ENCODE data around the gene SEM1. TPM values are rescaled to one million over a fixed set of nuclear protein-coding genes. Genes with fewer than 3 reads are reported as not detected.
"Not testable (repeated sequence)": the region's sequence is repeated elsewhere in the genome, so short reads cannot be mapped to it uniquely, and the experiment has no call there.

SEM1 gene
- total and polyA plus RNA-seq, 3 experiments from 2014 or later, result 45.3 to 153 (median 48.6) TPM

DNA sequence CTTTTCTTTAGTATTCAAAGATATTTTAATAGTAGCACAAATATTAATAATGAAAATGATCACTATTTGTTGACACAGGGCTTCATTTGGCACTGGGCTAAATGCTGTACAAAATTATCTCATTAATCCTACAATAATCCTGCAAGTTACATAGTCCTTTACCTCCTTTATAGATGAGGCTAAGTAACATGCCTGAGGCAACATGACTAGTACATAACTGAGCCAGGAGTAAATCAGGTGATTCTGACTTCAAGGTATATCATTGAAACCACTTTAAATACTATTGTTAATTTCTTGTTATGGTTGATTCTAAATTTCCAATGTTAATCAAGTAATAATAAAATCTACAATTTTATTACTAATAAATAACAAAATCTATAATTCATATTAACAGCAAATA lies 39.8 kb downstream of the SEM1 start:
- POLR2A ChIA-PET, result no interaction called here
- H3K9me3 Mint-ChIP-seq, result no peaks in the 10 kb centered on the region
- H3K27me3 Mint-ChIP-seq, result no peaks in the 10 kb centered on the region
- H3K36me3 ChIP-seq (ENCODE audit: insufficient read depth, low read length), result peaks cover 5% of the 10 kb centered on the region
- CTCF ChIA-PET, result no interaction called here
- peaks cover 1 to 5% (median 4%) of the 10 kb centered on the region in 3 donors for H3K4me1 Mint-ChIP-seq
- H3K4me1 ChIP-seq (ENCODE audit: insufficient read depth, low read length), result no peaks in the 10 kb centered on the region
- no peak overlapping the region for H3K27ac ChIP-seq (ENCODE audit: low read depth, low read length)
- peaks cover 3 to 52% (median 25%) of the 10 kb centered on the region in 3 donors for H3K36me3 Mint-ChIP-seq
- H3K27me3 ChIP-seq (ENCODE audit: insufficient read depth, low read length, poor library complexity, severe bottlenecking), result no peaks in the 10 kb centered on the region
- no peak overlapping the region for H3K4me3 ChIP-seq (ENCODE audit: low read length)
- no peaks in the 10 kb centered on the region for H3K9me3 ChIP-seq (ENCODE audit: low read length)
- H3K4me3 Mint-ChIP-seq, result no peak overlapping the region
- no peak overlapping the region for H3K27ac Mint-ChIP-seq
- no peak for DNase-seq

DNA sequence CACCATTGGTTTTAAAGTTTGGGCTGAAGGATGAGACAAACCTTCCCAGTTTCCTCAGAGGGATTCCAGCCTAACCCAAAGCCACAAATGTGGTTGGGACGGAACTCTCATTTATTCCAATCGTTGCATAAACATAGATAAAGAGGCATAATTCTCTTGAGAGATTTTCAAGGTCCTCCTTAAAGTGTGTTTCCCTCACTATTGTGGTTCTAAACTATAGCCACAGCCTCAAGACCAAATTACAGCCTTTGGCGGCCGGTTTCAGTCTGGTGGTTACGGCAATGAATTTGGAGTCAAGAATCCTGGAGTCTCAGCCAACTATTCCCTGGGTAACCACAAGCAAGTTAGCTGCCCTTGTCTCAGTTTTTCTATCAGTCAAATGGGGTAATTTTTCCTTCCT lies 42.6 kb downstream of the SEM1 start:
- Histone ChIP-seq H3K27me3 (ENCODE audit: insufficient read depth, low read length, poor library complexity, severe bottlenecking) (no peaks in the 10 kb centered on the region), H3K4me1 (ENCODE audit: insufficient read depth, low read length) (no peaks in the 10 kb centered on the region), H3K4me3 (ENCODE audit: low read length) (no peak overlapping the region), H3K36me3 (ENCODE audit: insufficient read depth, low read length) (peaks cover 2% of the 10 kb centered on the region), H3K9me3 (ENCODE audit: low read length) (no peaks in the 10 kb centered on the region), H3K27ac (ENCODE audit: low read depth, low read length) (no peak overlapping the region)
- DNase-seq, result no peak
- peaks cover 0 to 2% (median 0%) of the 10 kb centered on the region in 5 donors for H3K9me3 Mint-ChIP-seq
- peaks cover 18 to 28% (median 25%) of the 10 kb centered on the region in 3 donors for H3K4me1 Mint-ChIP-seq
- ChIA-PET CTCF (no interaction called here), POLR2A (no interaction called here)
- no peak overlapping the region for H3K4me3 Mint-ChIP-seq
- H3K27ac Mint-ChIP-seq, result no peak overlapping the region
- peaks cover 0 to 38% (median 26%) of the 10 kb centered on the region in 3 donors for H3K36me3 Mint-ChIP-seq
- no peaks in the 10 kb centered on the region for H3K27me3 Mint-ChIP-seq

DNA sequence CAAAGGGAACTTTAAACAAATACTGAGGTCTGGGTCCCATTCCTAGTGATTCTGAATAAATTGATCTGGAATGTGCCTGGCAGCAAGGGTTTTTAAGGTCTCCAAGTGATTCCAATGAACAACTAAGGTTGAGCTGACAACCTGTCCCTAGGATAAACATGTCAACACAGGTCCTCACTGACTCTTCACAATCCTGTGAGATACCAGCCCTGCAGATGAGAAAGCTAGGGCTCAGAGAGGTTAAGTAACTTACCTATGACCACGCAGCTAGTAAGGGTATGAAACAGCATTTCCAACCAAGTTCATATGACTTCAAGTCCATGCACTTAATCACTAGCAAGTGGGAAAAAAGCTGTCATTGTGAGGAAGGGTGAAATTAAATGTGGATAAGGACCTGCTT lies 44.0 kb downstream of the SEM1 start:
- Histone ChIP-seq H3K27ac (ENCODE audit: low read depth, low read length) (no peak overlapping the region), H3K4me1 (ENCODE audit: insufficient read depth, low read length) (no peaks in the 10 kb centered on the region), H3K27me3 (ENCODE audit: insufficient read depth, low read length, poor library complexity, severe bottlenecking) (no peaks in the 10 kb centered on the region), H3K9me3 (ENCODE audit: low read length) (no peaks in the 10 kb centered on the region), H3K4me3 (ENCODE audit: low read length) (no peak overlapping the region), H3K36me3 (ENCODE audit: insufficient read depth, low read length) (no peaks in the 10 kb centered on the region)
- Mint-ChIP-seq H3K27me3 (no peaks in the 10 kb centered on the region), H3K4me1 (peaks cover 18 to 28% (median 25%) of the 10 kb centered on the region in 3 donors), H3K36me3 (peaks cover 0 to 27% (median 26%) of the 10 kb centered on the region in 3 donors), H3K27ac (no peak overlapping the region), H3K9me3 (peaks cover 0 to 6% (median 0%) of the 10 kb centered on the region in 5 donors), H3K4me3 (no peak overlapping the region)
- ChIA-PET CTCF (no interaction called here), POLR2A (no interaction called here)
- no peak for DNase-seq

DNA sequence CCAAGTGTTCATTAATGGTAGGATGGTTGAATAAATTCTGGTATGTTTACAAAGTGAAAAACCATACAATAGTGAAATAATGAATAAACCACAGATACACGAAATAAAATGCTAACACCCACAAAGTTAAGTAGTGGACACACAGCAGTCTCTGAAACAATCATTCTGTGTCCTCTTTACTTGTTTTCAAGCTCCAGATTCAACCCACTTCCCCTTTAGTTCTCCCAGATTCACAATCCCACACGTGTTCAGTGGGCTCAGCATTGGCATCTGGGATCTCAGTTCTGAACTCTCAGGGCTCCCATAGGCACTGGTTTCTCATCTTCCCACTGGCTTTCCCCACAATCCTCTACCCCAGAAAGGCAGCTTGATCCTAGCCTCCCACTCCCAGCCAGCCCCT lies 44.9 kb downstream of the SEM1 start:
- Mint-ChIP-seq H3K4me3 (no peak overlapping the region), H3K27ac (peak overlapping the region in 5 of 8 donors; percentile 1 to 62 (median 38)), H3K9me3 (peaks cover 0 to 6% (median 0%) of the 10 kb centered on the region in 5 donors), H3K4me1 (peaks cover 18 to 28% (median 25%) of the 10 kb centered on the region in 3 donors), H3K27me3 (no peaks in the 10 kb centered on the region), H3K36me3 (peaks cover 0 to 21% (median 19%) of the 10 kb centered on the region in 3 donors)
- ChIA-PET POLR2A (no interaction called here), CTCF (no interaction called here)
- no peaks in the 10 kb centered on the region for H3K4me1 ChIP-seq (ENCODE audit: insufficient read depth, low read length)
- H3K4me3 ChIP-seq (ENCODE audit: low read length), result no peak overlapping the region
- no peak for DNase-seq
- H3K9me3 ChIP-seq (ENCODE audit: low read length), result no peaks in the 10 kb centered on the region
- H3K27me3 ChIP-seq (ENCODE audit: insufficient read depth, low read length, poor library complexity, severe bottlenecking), result no peaks in the 10 kb centered on the region
- H3K27ac ChIP-seq (ENCODE audit: low read depth, low read length), result no peak overlapping the region
- no peaks in the 10 kb centered on the region for H3K36me3 ChIP-seq (ENCODE audit: insufficient read depth, low read length)

DNA sequence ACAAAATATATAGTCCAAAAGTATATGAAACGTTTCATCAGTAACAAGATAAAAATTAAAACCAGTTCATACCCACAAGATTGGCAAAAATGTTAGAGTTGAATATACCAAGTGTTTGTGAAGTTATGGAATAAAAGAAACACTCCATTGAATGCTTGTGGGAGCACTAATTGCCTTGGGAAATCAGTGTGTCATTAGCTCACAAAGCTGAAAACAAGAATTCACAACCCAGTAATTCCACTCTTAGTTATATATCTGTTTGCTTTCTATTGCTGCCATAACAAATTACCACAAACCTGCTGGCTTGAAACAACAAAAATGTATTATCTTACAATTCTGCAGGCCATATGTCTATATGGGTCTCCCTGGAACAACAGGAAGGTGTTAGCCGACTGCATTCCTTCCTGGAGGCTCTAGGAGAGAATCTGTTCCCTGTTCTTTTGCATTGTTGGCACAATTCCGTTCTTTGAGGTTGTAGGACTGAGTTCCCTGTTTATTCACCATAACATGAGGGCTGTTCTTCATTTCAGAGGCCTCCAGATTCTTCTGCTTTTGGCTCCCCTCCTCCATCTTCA lies 45.7 kb downstream of the SEM1 start:
- H3K4me3 ChIP-seq (ENCODE audit: low read length), result no peak overlapping the region
- DNase-seq, result no peak
- no peaks in the 10 kb centered on the region for H3K9me3 ChIP-seq (ENCODE audit: low read length)
- POLR2A ChIA-PET, result no interaction called here
- no peaks in the 10 kb centered on the region for H3K4me1 ChIP-seq (ENCODE audit: insufficient read depth, low read length)
- H3K27ac ChIP-seq (ENCODE audit: low read depth, low read length), result no peak overlapping the region
- Mint-ChIP-seq H3K27me3 (no peaks in the 10 kb centered on the region), H3K4me1 (peaks cover 18 to 28% (median 25%) of the 10 kb centered on the region in 3 donors), H3K4me3 (no peak overlapping the region), H3K36me3 (peaks cover 0 to 21% (median 19%) of the 10 kb centered on the region in 3 donors), H3K9me3 (peaks cover 0 to 6% (median 0%) of the 10 kb centered on the region in 5 donors), H3K27ac (peak overlapping the region in 6 of 8 donors; percentile 0 to 62 (median 42))
- H3K27me3 ChIP-seq (ENCODE audit: insufficient read depth, low read length, poor library complexity, severe bottlenecking), result no peaks in the 10 kb centered on the region
- CTCF ChIA-PET, result no interaction called here
- H3K36me3 ChIP-seq (ENCODE audit: insufficient read depth, low read length), result no peaks in the 10 kb centered on the region

DNA sequence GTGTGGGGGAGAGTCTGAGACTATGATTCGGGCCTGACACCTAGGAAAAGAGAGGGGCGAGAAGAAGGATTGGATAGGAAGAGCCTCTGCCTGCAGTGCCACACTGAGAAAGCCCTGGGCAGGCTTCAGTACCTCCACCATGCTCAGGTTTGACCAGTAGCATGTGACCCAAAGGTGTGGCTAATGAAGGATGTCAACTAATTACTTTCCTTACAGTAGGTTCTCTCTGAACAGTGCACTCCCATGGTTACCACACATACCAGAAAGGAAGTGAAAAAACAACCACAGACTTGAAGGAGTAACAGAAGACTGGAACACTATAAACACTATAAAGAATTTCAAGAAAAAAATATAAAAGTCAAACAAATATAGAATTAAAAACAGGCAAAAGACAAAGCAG lies 46.2 kb downstream of the SEM1 start:
- Mint-ChIP-seq H3K27ac (peak overlapping the region in 7 of 8 donors; percentile 38 to 79 (median 47)), H3K9me3 (peaks cover 0 to 6% (median 0%) of the 10 kb centered on the region in 5 donors), H3K4me1 (peaks cover 17 to 28% (median 25%) of the 10 kb centered on the region in 3 donors), H3K4me3 (no peak overlapping the region), H3K27me3 (no peaks in the 10 kb centered on the region), H3K36me3 (peaks cover 0 to 18% (median 17%) of the 10 kb centered on the region in 3 donors)
- no peak overlapping the region for H3K27ac ChIP-seq (ENCODE audit: low read depth, low read length)
- H3K4me1 ChIP-seq (ENCODE audit: insufficient read depth, low read length), result no peaks in the 10 kb centered on the region
- no peaks in the 10 kb centered on the region for H3K36me3 ChIP-seq (ENCODE audit: insufficient read depth, low read length)
- no peak overlapping the region for H3K4me3 ChIP-seq (ENCODE audit: low read length)
- no peak for DNase-seq
- ChIA-PET CTCF (no interaction called here), POLR2A (no interaction called here)
- no peaks in the 10 kb centered on the region for H3K9me3 ChIP-seq (ENCODE audit: low read length)
- no peaks in the 10 kb centered on the region for H3K27me3 ChIP-seq (ENCODE audit: insufficient read depth, low read length, poor library complexity, severe bottlenecking)

DNA sequence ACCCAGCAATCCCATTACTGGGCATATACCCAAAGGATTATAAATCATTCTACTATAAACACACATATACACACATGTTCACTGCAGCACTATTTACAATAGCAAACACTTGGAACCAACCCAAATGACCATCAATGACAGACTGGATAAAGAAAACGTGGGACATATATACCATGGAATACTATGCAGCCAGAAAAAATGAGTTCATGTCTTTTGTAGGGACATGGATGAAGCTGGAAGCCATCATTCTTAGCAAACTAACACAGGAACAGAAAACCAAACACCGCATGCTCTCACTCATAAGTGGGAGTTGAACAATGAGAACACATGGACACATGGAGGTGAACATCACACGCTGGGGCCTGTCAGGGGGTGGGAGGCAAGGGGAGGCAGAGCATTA lies 47.5 kb downstream of the SEM1 start:
- CTCF ChIA-PET, H3K9me3 Mint-ChIP-seq: not testable (repeated sequence)
- H3K27ac Mint-ChIP-seq, result peak overlapping the region in 1 of 8 donors; percentile 58

DNA sequence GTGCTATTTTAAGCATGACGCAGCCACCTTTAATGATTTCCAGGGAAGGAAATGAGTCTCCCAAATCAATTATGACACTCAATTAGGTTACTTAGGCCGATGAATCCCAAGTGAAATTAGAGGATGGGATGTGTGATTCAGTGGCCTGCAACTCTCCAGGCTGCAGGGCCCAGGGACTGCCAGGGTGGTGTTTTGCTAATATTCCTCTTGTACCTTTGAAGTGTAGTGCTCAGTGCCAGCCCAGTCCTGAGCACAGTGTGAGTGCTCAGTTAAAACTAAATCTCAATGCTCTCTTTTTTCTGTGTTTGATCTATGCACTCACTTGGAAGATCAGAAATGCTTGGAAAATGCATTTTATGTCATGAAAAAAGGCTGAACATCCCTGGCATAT lies 51.6 kb downstream of the SEM1 start:
- peaks cover 0 to 2% of the 10 kb centered on the region in 2 donors for H3K27me3 Mint-ChIP-seq
- H3K36me3 Mint-ChIP-seq, result peaks cover 0 to 13% (median 10%) of the 10 kb centered on the region in 3 donors
- Histone ChIP-seq H3K4me3 (ENCODE audit: low read length) (no peak overlapping the region), H3K27me3 (ENCODE audit: insufficient read depth, low read length, poor library complexity, severe bottlenecking) (no peaks in the 10 kb centered on the region), H3K36me3 (ENCODE audit: insufficient read depth, low read length) (no peaks in the 10 kb centered on the region), H3K9me3 (ENCODE audit: low read length) (no peaks in the 10 kb centered on the region), H3K27ac (ENCODE audit: low read depth, low read length) (no peak overlapping the region), H3K4me1 (ENCODE audit: insufficient read depth, low read length) (no peaks in the 10 kb centered on the region)
- no peak for DNase-seq
- CTCF ChIA-PET, result no interaction called here
- POLR2A ChIA-PET, result no interaction called here
- H3K4me3 Mint-ChIP-seq, result no peak overlapping the region
- H3K9me3 Mint-ChIP-seq, result peaks cover 0 to 6% (median 0%) of the 10 kb centered on the region in 5 donors
- peaks cover 3 to 6% (median 3%) of the 10 kb centered on the region in 3 donors for H3K4me1 Mint-ChIP-seq
- H3K27ac Mint-ChIP-seq, result no peak overlapping the region

More for the DNA sequence above, 47.5 kb downstream of the SEM1 start:
- DNase-seq; H3K4me1 ChIP-seq (ENCODE audit: insufficient read depth, low read length); H3K27me3 ChIP-seq (ENCODE audit: insufficient read depth, low read length, poor library complexity, severe bottlenecking); H3K4me3 Mint-ChIP-seq; H3K27ac ChIP-seq (ENCODE audit: low read depth, low read length); H3K9me3 ChIP-seq (ENCODE audit: low read length); H3K27me3 Mint-ChIP-seq; POLR2A ChIA-PET; H3K4me3 ChIP-seq (ENCODE audit: low read length); H3K36me3 ChIP-seq (ENCODE audit: insufficient read depth, low read length): not testable (repeated sequence)
- peaks cover 17 to 28% (median 25%) of the 10 kb centered on the region in 3 donors for H3K4me1 Mint-ChIP-seq
- H3K36me3 Mint-ChIP-seq, result peaks cover 0 to 15% (median 11%) of the 10 kb centered on the region in 3 donors

Measured in CD8-positive, alpha-beta memory T cell (primary cell).